ENCODE data around the gene CELA2B.

- TF ChIP-seq CTCF (IDR thresholded peaks at IDR 0.05; ENCODE audit: low read depth, low read length) (no peak), EZH2phosphoT487 (IDR thresholded peaks at IDR 0.05; ENCODE audit: low read depth) (no peak)
Observed at GRCh38 chr1:15519625-15520024, 43.7 kb downstream of the CELA2B start.
